GM12801 (cell line): ENCODE results near the gene PALS1.

Source experiments
- TF ChIP-seq, protein P1 (sequence below): IDR thresholded peaks from one replicate; pipeline ENCODE4 v1.5.1; 2011; ENCODE audit warnings: control low read depth; ENCODE audit not compliant: insufficient read length; ENCODE audit errors: extremely low read depth

Gene PALS1

DNA sequence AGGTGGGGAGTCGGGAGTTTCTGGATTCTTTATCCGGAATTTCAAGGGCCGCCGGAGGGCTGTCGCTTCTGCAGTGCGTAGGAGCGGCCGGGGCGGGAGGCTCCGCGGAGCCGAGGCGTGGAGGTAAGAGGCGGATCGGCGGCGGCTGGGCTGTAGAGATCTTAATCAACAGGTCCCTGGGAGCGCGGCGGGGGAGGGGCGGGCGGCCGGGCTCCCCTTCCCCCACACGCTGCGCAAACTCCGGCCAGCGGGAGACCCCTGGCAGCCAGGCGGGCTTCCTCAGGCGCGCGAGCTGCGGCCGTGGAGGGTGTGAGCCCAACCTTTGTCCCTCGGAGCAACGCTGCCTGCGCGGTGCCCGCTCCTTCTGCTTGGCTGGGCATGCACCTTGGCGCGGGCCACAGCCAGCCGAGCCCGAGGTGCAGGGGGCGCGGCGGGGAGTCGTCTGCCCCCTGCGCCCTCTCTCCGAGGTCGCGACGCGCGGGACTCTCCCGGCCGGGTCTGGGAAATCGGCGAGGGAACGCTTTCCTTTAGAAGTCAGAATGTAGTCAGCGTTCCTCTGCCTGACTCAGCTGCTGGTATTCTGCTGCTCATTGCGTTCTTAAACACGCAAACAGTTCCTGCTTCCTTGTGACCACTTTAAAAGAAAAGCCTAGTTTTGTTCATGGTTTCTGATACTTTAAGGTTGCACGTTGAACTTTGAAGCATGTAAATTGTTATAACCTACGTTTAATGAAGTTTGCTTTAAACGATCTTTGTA lies at the start of gene PALS1:
Gene PALS1 (plus strand): TSS at position 25 of the 757 bp plus-strand sequence. CDS start 37,736 bp downstream, outside the sequence.
- TF ChIP-seq, protein P1, sequence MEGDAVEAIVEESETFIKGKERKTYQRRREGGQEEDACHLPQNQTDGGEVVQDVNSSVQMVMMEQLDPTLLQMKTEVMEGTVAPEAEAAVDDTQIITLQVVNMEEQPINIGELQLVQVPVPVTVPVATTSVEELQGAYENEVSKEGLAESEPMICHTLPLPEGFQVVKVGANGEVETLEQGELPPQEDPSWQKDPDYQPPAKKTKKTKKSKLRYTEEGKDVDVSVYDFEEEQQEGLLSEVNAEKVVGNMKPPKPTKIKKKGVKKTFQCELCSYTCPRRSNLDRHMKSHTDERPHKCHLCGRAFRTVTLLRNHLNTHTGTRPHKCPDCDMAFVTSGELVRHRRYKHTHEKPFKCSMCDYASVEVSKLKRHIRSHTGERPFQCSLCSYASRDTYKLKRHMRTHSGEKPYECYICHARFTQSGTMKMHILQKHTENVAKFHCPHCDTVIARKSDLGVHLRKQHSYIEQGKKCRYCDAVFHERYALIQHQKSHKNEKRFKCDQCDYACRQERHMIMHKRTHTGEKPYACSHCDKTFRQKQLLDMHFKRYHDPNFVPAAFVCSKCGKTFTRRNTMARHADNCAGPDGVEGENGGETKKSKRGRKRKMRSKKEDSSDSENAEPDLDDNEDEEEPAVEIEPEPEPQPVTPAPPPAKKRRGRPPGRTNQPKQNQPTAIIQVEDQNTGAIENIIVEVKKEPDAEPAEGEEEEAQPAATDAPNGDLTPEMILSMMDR = no peak

DNA sequence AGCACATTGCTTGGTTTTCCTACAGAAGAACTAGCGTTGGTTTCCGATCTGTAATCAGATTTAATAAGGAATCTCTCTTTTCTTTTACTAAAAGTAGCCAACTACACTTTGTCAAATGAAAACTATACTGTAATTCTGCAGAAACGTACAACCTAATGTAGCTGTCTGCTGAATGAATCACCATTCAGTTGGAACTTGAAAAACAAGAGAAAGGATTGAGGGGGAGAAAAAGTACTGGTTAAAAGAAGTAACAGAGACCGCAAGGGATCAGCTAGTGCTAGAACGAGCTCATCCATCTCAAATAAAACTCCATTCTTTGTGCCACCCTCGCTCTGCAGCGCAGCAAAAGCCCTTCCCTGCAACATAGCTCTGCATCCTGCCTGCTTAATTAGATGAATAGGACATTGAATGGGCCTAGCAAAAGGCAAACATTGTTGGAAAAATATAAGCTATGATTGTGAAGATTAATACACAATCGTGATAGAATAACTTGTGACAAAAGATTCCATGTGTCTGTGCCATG lies 49.4 kb upstream of the PALS1 start:
- TF ChIP-seq, protein P1 = no peak

DNA sequence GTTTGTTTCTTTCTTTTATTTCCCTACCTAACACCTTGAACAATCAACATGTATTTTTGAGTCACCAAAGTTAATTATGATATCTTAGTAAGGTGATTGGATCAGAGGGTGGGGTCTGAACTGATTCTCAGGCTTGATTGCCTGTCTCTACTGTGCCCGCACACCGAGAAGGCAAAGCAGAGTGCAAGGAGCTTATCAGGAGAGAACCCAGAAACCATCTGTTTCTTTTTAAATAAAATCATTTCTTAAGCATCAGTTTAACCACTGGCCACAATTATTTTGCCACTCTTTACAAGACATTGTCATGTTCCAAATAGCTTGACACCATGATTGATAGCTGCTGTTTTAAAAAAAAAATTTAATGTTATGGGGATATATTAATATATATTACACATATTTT lies 48.9 kb upstream of the PALS1 start:
- TF ChIP-seq, protein P1 = no peak

DNA sequence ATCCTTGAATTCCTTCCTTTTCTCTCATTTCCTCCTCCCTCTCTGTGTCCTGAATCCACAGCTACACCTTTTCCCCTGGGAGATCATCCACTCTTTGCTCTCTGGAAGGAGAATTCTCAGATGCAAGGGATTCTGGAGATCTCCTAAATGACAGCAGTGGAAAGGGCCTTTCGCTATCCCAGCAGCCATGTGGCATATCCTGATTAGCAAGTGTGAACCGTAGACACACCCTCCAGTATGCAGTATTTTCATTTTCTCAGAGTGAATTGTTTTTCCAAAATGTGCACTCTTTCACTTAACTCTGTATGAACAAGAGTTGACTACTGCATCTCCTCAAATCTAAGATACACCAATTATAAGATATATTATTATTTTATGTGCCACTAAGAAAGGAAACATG lies 46.0 kb upstream of the PALS1 start:
- TF ChIP-seq, protein P1 = no peak

DNA sequence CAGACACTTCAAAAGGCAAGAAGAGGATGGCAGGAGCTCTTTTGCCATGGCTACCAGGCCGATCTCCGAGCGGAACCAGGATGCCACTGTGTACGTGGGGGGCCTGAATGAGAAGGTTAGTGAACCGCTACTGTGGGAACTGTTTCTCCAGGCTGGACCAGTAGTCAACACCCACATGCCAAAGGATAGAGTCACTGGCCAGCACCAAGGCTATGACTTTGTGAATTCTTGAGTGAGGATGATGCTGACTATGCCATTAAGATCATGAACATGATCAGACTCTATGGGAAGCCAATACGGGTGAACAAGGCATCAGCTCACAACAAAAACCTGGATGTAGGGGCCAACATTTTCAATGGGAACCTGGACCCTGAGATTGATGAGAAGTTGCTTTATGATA lies 42.2 kb upstream of the PALS1 start:
- TF ChIP-seq, protein P1 = no peak

DNA sequence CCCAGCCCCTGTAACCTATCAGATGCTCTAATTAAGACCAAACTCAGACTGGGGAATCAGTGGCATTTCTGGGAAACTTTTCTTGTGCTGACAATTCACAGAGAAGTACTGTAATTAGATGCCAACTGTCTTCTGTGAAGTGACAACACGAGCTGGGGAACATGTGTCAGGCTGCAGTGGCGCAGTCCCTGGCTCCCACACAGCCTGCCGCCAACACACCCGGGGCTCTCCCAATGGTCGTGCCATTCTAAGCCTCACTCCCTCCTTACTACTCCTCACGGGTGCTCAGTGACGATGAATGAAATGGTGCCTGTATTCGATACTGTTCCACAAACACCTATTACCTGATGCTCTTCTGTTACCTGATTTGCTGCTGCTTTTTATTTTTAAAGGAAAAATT lies 33.4 kb upstream of the PALS1 start:
- TF ChIP-seq, protein P1 = no peak

DNA sequence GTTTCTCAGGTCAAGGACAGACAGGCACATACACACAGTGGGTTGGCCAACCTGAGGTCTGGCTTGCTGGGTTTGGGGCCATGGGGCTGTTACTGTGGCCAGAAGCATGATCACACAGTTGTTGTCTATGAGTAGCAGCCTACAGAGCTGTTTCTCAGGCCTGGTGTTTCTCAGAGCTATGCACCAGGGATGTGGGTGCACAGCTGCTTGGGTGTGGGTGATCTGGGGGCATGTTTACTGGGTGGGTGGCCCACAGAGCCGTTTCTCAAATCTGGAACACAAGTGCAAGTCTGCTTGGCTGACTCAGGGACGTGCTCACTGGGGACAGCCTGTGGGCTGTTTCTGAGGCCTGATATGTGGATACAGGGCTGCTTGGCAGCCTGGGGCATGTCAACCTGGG lies 23.1 kb upstream of the PALS1 start:
- TF ChIP-seq, protein P1 = no peak
